K562 (cell line): ENCODE results near the gene ACADSB. TPM values are rescaled to one million over a fixed set of nuclear protein-coding genes. Genes with fewer than 3 reads are reported as not detected.

Source experiments
- ATAC-seq: fragments of 200-7000 bp; cut with Tn5 transposase; 3 replicates; pipeline ENCODE4 v1.9.1; 2020; ENCODE audit warnings: moderate library complexity
- BruUV-seq: library from RNA; stranded (reverse); fragments of 400-500 nt; replicated peaks from 2 replicates; lab custom pipeline; 2021; lab: Mats Ljungman, UMichigan
- CTCF ChIA-PET: fragments of 300-600 bp; formaldehyde crosslinking; extraction: SDS; loops from one replicate; lab custom pipeline; 2021; ENCODE audit warnings: low intra/inter-chr PET ratio; lab: Yijun Ruan, JAX
- POLR2A ChIA-PET: fragments of 300-600, 350-650 bp; sonication (Branson Sonifier 250); formaldehyde crosslinking; extraction: SDS; loops from one replicate; lab custom pipeline; 2021; ENCODE audit warnings: antibody characterized with exemption, inconsistent platforms; lab: Yijun Ruan, JAX
- DNase-seq, 4 experiments: peaks; one replicate each; pipeline versions ENCODE4 v3.0.0 to v3.0.0-alpha.2; 2011 to 2018; ENCODE audit warnings: low spot score in 3 of 4, mixed read lengths in 3 of 4; ENCODE audit errors: extremely low read depth in 1 of 4
- FAIRE-seq: peaks from 2 replicates; lab custom pipeline; 2011; peaks lifted over from hg19 to GRCh38; lab: Jason Lieb, UNC
- H2AFZ ChIP-seq: 2 replicates; pipeline ENCODE4 v1.6.0; 2011; ENCODE audit warnings: low read depth, low read length, control low read depth, inconsistent platforms
- H3K27ac ChIP-seq: fragments of 200-600 bp; 3 replicates; pipeline ENCODE4 v1.8.0; 2011; ENCODE audit warnings: low read depth, mild to moderate bottlenecking, control low read depth, inconsistent platforms, low read length, moderate library complexity, mixed read lengths; ENCODE audit errors: extremely low read depth
- H3K27me3 ChIP-seq, 2 experiments: fragments of 300-600 bp in 1 of 2; 2 replicates in 1 of 2; 3 replicates in 1 of 2; pipeline versions ENCODE4 v1.6.0 to v1.8.0; 2011; ENCODE audit warnings: inconsistent platforms in 2 of 2, low read length in 2 of 2, mild to moderate bottlenecking in 1 of 2, mixed read lengths in 1 of 2, moderate library complexity in 1 of 2; ENCODE audit not compliant: control insufficient read depth in 2 of 2, insufficient read depth in 2 of 2
- H3K36me3 ChIP-seq: fragments of 300-600 bp; 3 replicates; pipeline ENCODE4 v1.8.0; 2011; ENCODE audit warnings: mild to moderate bottlenecking, low read length, inconsistent platforms; ENCODE audit not compliant: control insufficient read depth, insufficient read depth
- H3K4me1 ChIP-seq, 2 experiments: fragments of 200-600 bp in 1 of 2; replicated peaks in 1 of 2; 2 replicates in 1 of 2; 3 replicates in 1 of 2; pipeline versions ENCODE4 v1.5.1 to v1.8.0; 2011; ENCODE audit warnings: inconsistent platforms in 2 of 2, low read length in 2 of 2, mild to moderate bottlenecking in 1 of 2, mixed read lengths in 1 of 2, moderate library complexity in 1 of 2; ENCODE audit not compliant: control insufficient read depth in 2 of 2, insufficient read depth in 2 of 2
- H3K4me2 ChIP-seq: 2 replicates; pipeline ENCODE4 v1.6.1; 2011; ENCODE audit warnings: low read length, control low read depth, inconsistent platforms, mixed read lengths; ENCODE audit not compliant: insufficient read depth
- H3K4me3 ChIP-seq: fragments of 200-600 bp; sonication (generic), shearing (Covaris generic); 2 replicates; pipeline ENCODE4 v1.5.1; 2016; ENCODE audit warnings: control low read depth, inconsistent platforms
- H3K79me2 ChIP-seq: fragments of 200-600 bp; 3 replicates; pipeline ENCODE4 v1.8.0; 2011; ENCODE audit warnings: low read length, inconsistent platforms; ENCODE audit not compliant: control insufficient read depth, insufficient read depth
- H3K9ac ChIP-seq, 2 experiments: 2 replicates each; pipeline versions ENCODE4 v1.6.0 to v1.6.1; 2011; ENCODE audit warnings: low read depth in 2 of 2, low read length in 2 of 2, control low read depth in 1 of 2, inconsistent platforms in 1 of 2, mild to moderate bottlenecking in 1 of 2, mixed read lengths in 1 of 2; ENCODE audit not compliant: insufficient read depth in 1 of 2
- H3K9me1 ChIP-seq: one replicate; pipeline ENCODE4 v1.6.0; 2011; ENCODE audit warnings: inconsistent platforms, mild to moderate bottlenecking, low read length, moderate library complexity; ENCODE audit not compliant: control insufficient read depth, insufficient read depth
- H3K9me3 ChIP-seq: replicated peaks from 2 replicates; pipeline ENCODE4 v1.5.1; 2011; ENCODE audit warnings: low read depth, low read length, inconsistent platforms; ENCODE audit not compliant: control insufficient read depth, insufficient read depth
- H4K20me1 ChIP-seq: replicated peaks from 2 replicates; pipeline ENCODE4 v1.6.1; 2011; ENCODE audit warnings: low read length, inconsistent platforms, mixed read lengths; ENCODE audit not compliant: control insufficient read depth, insufficient read depth
- DIDO1 ChIP-seq: fragments of 450-650 bp; IDR thresholded peaks from 2 replicates; pipeline ENCODE4 v1.6.1; 2016; ENCODE audit warnings: low read depth, missing biosample characterization, missing genetic modification characterization
- GABPB2 ChIP-seq: fragments of 250-450 bp; sonication (Bioruptor Pico); conservative IDR thresholded peaks from 2 replicates; pipeline ENCODE4 v1.5.1; 2021; ENCODE audit warnings: mild to moderate bottlenecking
- POLR2AphosphoS2 ChIP-seq: IDR thresholded peaks from 2 replicates; pipeline ENCODE4 v1.6.1; 2012; ENCODE audit warnings: low read length, improper control_type of control experiment
- TSC22D4 ChIP-seq: fragments of 450-650 bp; IDR thresholded peaks from 2 replicates; pipeline ENCODE4 v1.6.1; 2016; ENCODE audit warnings: missing genetic modification characterization, missing biosample characterization, control low read depth
- ZNF165 ChIP-seq: fragments of 250-450 bp; sonication (Bioruptor Pico); IDR thresholded peaks from 2 replicates; pipeline ENCODE4 v1.4.0; 2020; ENCODE audit warnings: borderline replicate concordance
- WGBS: fragments of 100-300 bp; shearing (Covaris generic); methylation state at CpG from one replicate; pipeline ENCODE4 v1.1.6; 2016; ENCODE audit warnings: low coverage, mixed read lengths; ENCODE audit not compliant: insufficient coverage; ENCODE audit errors: missing lambda C conversion rate; 5-methylcytosine and 5-hydroxymethylcytosine counted together
- in situ Hi-C: fragments of 300-500 bp; cut with MboI; formaldehyde crosslinking; loops from 4 replicates; pipeline ENCODE4 v1.15.0; 2018; ENCODE audit warnings: inconsistent platforms, mixed read lengths
- intact Hi-C: fragments of 100-400 bp; cut with micrococcal nuclease; formaldehyde crosslinking; loops from 2 replicates; pipeline ENCODE4 v1.14.2; 2022
- polyA plus RNA-seq, 8 experiments: library from polyadenylated mRNA; depleted of rRNA in 4 of 8; stranded (reverse) in 5 of 8; unstranded in 3 of 8; fragments of >200 nt; fragmentation: Nextera tagmentation in 2 of 8; fragmentation: Illumina TruSeq in 1 of 8; extraction: Ambion mirVana in 2 of 8; extraction: Trizol in 1 of 8; gene quantifications; 2 replicates each; pipeline versions ENCODE4 v1.2.1 to v1.2.3, GENCODE V29; 2011 to 2014; ENCODE audit warnings: inconsistent platforms in 1 of 8, missing spikeins in 1 of 8
- total RNA-seq, 7 experiments: library from RNA; depleted of rRNA in 6 of 7; stranded (reverse); fragments of >200 nt in 6 of 7; fragmentation: Illumina TruSeq in 2 of 7; extraction: Trizol in 2 of 7; gene quantifications; 2 replicates each; pipeline versions ENCODE4 v1.2.1 to v1.2.3, GENCODE V29; 2011 to 2021; ENCODE audit warnings: low replicate concordance in 1 of 7
- TF ChIP-seq, protein P1 (sequence below): fragments of 250-450 bp; sonication (Bioruptor Pico); IDR thresholded peaks from 2 replicates; pipeline ENCODE4 v1.9.0; 2021; ENCODE audit warnings: mild to moderate bottlenecking
- TF ChIP-seq, protein P2 (sequence below): sonication (generic); formaldehyde crosslinking; IDR thresholded peaks from 2 replicates; pipeline ENCODE4 v1.8.1; 2023; ENCODE audit warnings: mild to moderate bottlenecking, missing genetic modification reagents

Gene ACADSB
- total and polyA plus RNA-seq, 9 of the 15 experiments (the other 6 are each of a cell fraction or from before 2014, with no cell fraction given), result 2.9 to 9.1 (median 5.8) TPM

DNA sequence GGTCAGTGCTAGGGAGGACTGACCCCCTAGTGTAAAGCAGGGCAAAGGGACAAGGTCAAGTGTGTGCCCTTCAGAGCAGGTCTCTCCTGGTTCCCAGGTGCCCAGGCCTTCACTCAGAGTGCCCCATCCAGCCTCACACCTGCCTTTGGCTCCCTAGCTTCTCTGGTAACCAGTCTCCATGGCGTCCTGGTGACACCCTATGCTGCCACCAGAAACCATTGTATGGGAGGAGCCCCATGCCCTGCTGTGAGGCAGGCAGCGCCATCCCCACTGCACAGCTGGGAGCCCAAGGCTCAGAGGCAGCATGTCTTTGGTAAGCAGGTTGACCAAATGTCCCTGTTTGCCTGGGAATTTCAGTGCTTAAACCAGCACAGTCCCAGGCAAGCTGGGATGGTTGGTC lies 93.9 kb downstream of the ACADSB start:
- Histone ChIP-seq H3K79me2 (no peaks in the 10 kb centered on the region), H3K27me3 (peaks cover 2 to 42% of the 10 kb centered on the region in 2 experiments; a peak in 3 of 5 replicates), H3K9me3 (no peaks in the 10 kb centered on the region), H3K27ac (no peak overlapping the region), H3K9ac (no peak overlapping the region), H3K4me1 (no peaks in the 10 kb centered on the region), H2AFZ (no peak overlapping the region), H3K4me3 (no peak overlapping the region), H3K9me1 (no peaks in the 10 kb centered on the region), H4K20me1 (no peaks in the 10 kb centered on the region), H3K4me2 (no peak overlapping the region), H3K36me3 (no peaks in the 10 kb centered on the region)
- 0% methylated on average over 2 of the region's 2 CpGs for WGBS
- ChIA-PET POLR2A (interaction anchor here (0.7 kb wide), 1 partner anchor 13 kb away, joined by 3 read pairs; no protein-coding TSS in a partner anchor), CTCF (no interaction called here)
- intact Hi-C loops (no loop called here), in situ Hi-C loops (no loop called here)
- no TSS peak for BruUV-seq
- DNase-seq (no peak), FAIRE-seq (no peak), ATAC-seq (no peak)
- TF ChIP-seq TSC22D4 (tag), result no peak
- TF ChIP-seq ZNF165, result no peak
- TF ChIP-seq GABPB2 (CRISPR knock-in tag), result no peak
- TF ChIP-seq, protein P1, sequence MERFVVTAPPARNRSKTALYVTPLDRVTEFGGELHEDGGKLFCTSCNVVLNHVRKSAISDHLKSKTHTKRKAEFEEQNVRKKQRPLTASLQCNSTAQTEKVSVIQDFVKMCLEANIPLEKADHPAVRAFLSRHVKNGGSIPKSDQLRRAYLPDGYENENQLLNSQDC (CRISPR knock-in tag), result no peak
- TF ChIP-seq POLR2AphosphoS2, result no peak
- TF ChIP-seq, protein P2, sequence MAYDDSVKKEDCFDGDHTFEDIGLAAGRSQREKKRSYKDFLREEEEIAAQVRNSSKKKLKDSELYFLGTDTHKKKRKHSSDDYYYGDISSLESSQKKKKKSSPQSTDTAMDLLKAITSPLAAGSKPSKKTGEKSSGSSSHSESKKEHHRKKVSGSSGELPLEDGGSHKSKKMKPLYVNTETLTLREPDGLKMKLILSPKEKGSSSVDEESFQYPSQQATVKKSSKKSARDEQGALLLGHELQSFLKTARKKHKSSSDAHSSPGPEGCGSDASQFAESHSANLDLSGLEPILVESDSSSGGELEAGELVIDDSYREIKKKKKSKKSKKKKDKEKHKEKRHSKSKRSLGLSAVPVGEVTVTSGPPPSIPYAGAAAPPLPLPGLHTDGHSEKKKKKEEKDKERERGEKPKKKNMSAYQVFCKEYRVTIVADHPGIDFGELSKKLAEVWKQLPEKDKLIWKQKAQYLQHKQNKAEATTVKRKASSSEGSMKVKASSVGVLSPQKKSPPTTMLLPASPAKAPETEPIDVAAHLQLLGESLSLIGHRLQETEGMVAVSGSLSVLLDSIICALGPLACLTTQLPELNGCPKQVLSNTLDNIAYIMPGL, result no peak
- TF ChIP-seq DIDO1 (tag), result no peak
